ENCODE results near the gene SUV39H2.
"Not testable (repeated sequence)": the region's sequence is repeated elsewhere in the genome, so short reads cannot be mapped to it uniquely, and the experiment has no call there.

Gene SUV39H2

GRCh38 chr10:14942147-14942949 is 63.7 kb downstream of the SUV39H2 start:
- Mint-ChIP-seq H3K4me1 (peaks cover 20% of the 10 kb centered on the region), H3K27ac (peak overlapping the region; percentile 68), H3K36me3 (peaks cover 23% of the 10 kb centered on the region)
- not testable (repeated sequence) for H3K9me3 Mint-ChIP-seq, H3K27me3 Mint-ChIP-seq, H3K4me3 Mint-ChIP-seq
- peak; percentile 95 for ATAC-seq

GRCh38 chr10:14942950-14943338 is 64.3 kb downstream of the SUV39H2 start:
- H3K27ac Mint-ChIP-seq = peak overlapping the region; percentile 68
- H3K9me3 Mint-ChIP-seq = not testable (repeated sequence)
- peaks cover 21% of the 10 kb centered on the region for H3K36me3 Mint-ChIP-seq

GRCh38 chr10:14945108-14945507 is 66.4 kb downstream of the SUV39H2 start:
- no peak for ATAC-seq
- no peaks in the 10 kb centered on the region for H3K27me3 Mint-ChIP-seq
- H3K27ac Mint-ChIP-seq = no peak overlapping the region
- peaks cover 24% of the 10 kb centered on the region for H3K36me3 Mint-ChIP-seq
- no peak overlapping the region for H3K4me3 Mint-ChIP-seq
- peaks cover 28% of the 10 kb centered on the region for H3K4me1 Mint-ChIP-seq
- no peaks in the 10 kb centered on the region for H3K9me3 Mint-ChIP-seq

More at GRCh38 chr10:14942950-14943338, 64.3 kb downstream of the SUV39H2 start:
- H3K27me3 Mint-ChIP-seq, ATAC-seq, H3K4me3 Mint-ChIP-seq: not testable (repeated sequence)
- H3K4me1 Mint-ChIP-seq = peaks cover 20% of the 10 kb centered on the region

- no peaks in the 10 kb centered on the region for H3K27me3 Mint-ChIP-seq
- no peak for ATAC-seq
- no peak overlapping the region for H3K27ac Mint-ChIP-seq
- no peak overlapping the region for H3K4me3 Mint-ChIP-seq
- H3K36me3 Mint-ChIP-seq = peaks cover 22% of the 10 kb centered on the region
- H3K9me3 Mint-ChIP-seq = no peaks in the 10 kb centered on the region
- H3K4me1 Mint-ChIP-seq = peaks cover 44% of the 10 kb centered on the region
These were observed 68.6 kb downstream of the SUV39H2 start for GRCh38 chr10:14947268-14947667.

- H3K27me3 Mint-ChIP-seq = no peaks in the 10 kb centered on the region
- no peaks in the 10 kb centered on the region for H3K9me3 Mint-ChIP-seq
- no peak overlapping the region for H3K27ac Mint-ChIP-seq
- peaks cover 50% of the 10 kb centered on the region for H3K4me1 Mint-ChIP-seq
- ATAC-seq = no peak
- H3K36me3 Mint-ChIP-seq = peaks cover 18% of the 10 kb centered on the region
- no peak overlapping the region for H3K4me3 Mint-ChIP-seq
These were observed 70.6 kb downstream of the SUV39H2 start for GRCh38 chr10:14949291-14949690.

- no peak for ATAC-seq
- peaks cover 61% of the 10 kb centered on the region for H3K4me1 Mint-ChIP-seq
- no peaks in the 10 kb centered on the region for H3K9me3 Mint-ChIP-seq
- peak overlapping the region; percentile 99 for H3K27ac Mint-ChIP-seq
- H3K36me3 Mint-ChIP-seq = peaks cover 8% of the 10 kb centered on the region
- H3K4me3 Mint-ChIP-seq = peak overlapping the region; percentile 93
- no peaks in the 10 kb centered on the region for H3K27me3 Mint-ChIP-seq
These were observed 74.3 kb downstream of the SUV39H2 start for GRCh38 chr10:14952851-14953423.

GRCh38 chr10:14953424-14954000 is 74.8 kb downstream of the SUV39H2 start:
- Mint-ChIP-seq H3K4me3 (peak overlapping the region; percentile 93), H3K27me3 (no peaks in the 10 kb centered on the region), H3K27ac (peak overlapping the region; percentile 99), H3K36me3 (peaks cover 3% of the 10 kb centered on the region), H3K9me3 (no peaks in the 10 kb centered on the region), H3K4me1 (peaks cover 67% of the 10 kb centered on the region)
- peak; percentile 51 for ATAC-seq

Measured in stimulated activated memory B cell treated with anti-CD40 and anti-IgM and Interleukin-4, amounts not matched to agents 10 μg/mL and 1 μg/mL and 100 μg/mL, for 72 hours (primary cell).